Activated CD4-positive, alpha-beta T cell treated with anti-CD3 and anti-CD28 coated beads for 24 hours (primary cell): ENCODE results near the gene PSMB5.
"Not testable (repeated sequence)": the region's sequence is repeated elsewhere in the genome, so short reads cannot be mapped to it uniquely, and the experiment has no call there.

Experiments
- DNase-seq, 2 donors: peaks; one replicate each; pipeline ENCODE4 v3.0.0-alpha.2; 2020; ENCODE audit warnings: low read depth in 2 of 2

The PSMB5 gene

DNA sequence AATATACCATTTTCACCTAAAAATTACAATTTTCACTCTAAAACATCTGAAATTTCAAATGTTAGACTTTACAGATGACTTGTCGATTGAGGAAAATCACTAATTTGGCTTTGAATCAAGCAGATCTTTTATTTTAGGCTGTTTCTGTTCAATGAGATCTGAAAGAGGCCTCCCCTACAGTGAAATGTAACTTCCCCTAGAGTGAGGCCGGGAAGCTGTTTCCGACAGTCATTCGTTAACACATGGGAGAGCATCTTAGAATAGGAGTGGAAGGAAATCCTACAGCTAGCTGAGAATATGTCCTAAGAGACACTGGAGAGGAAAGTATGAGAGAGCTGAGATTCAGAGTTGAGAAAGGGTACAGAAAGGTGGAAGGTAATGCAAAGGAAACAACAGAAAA, 19.1 kb downstream of the PSMB5 start:
- no peak for DNase-seq

DNA sequence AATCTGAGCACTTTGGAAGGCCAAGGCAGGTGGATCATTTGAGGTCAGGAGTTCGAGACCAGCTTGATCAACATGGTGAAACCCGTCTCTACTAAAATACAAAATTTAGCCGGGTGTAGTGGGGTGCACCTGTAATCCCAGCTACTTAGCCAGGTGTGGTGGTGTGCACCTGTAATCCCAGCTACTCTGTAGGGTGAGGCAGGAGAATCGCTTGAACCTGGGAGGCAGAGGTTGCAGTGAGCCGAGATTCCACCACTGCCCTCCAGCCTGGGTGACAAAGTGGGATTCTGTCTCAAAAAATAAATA, 21.0 kb downstream of the PSMB5 start:
- DNase-seq, result not testable (repeated sequence)

DNA sequence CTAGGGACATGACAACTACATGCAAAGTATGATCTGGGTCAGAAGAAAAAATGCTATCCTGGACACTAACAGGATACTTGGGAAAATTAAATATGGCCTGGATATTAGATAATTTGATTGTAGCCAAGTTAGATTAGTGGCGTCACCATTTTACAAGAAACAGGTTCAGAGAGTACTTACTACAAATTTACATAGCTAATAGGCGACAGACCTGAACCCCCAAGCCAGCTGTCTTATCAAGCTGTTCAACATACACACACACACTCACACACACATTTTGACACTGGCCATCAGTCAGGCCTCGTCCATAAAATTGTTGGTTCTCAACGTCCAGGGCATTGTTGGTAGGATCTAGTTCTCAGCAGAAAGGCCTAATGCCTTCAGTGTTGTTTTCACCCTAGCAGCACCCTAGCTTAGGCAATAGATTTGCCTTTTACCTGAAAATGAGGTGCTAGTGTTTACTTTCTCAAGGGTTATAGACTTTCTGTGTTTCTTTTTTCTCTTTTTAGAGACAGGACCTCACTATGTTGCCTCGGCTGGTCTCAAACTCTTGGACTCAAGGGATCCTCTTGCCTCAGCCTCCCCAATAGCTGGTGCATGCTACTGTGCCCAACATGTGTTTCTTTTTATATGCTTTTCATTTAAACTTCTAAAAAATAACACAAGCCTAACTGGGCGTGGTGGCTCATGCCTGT, 21.5 kb downstream of the PSMB5 start:
- no peak for DNase-seq

DNA sequence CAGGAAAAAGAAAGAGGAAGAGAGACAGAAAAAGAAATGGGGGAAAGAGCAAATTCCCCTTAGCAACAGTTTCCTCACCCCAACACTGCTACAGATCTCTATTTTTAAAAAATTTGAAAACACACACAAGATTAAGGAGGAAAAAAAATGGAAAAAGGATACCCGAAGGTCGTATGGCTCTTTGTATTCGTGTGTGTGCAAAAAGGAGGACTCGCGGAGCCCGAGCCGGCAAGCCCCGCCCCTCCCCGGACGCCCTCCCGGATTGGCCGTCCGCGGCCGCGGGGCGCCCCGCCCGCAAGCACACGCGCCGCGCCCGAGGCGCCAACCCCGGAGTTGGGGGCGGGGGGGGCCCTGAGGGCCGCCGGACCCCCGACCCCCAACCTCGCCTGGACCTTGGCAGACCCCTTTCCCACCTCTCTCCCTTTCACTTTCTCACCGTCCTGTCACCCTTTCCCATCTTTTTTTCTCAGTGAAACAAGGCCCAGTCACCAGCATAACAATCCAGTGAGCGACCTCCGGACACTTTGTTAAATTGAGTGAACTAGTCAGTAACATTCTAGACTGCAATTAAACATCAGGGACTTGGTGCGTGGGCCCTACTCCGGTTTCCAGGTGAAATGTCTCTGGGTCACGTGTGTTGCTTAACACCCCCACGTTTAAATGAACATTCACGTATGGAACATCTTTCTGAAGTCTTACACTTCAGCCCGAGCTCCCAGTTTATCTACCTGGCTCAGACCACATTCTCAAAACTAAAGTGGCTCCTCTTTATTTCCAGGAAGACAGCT, 24.6 kb downstream of the PSMB5 start, which contains the start of gene C14orf93:
TSS of gene C14orf93 (minus strand) at position 205 of the 788 bp plus-strand sequence. CDS start 11,120 bp downstream, outside the sequence.
- DNase-seq, result peak; percentile 78 to 83

DNA sequence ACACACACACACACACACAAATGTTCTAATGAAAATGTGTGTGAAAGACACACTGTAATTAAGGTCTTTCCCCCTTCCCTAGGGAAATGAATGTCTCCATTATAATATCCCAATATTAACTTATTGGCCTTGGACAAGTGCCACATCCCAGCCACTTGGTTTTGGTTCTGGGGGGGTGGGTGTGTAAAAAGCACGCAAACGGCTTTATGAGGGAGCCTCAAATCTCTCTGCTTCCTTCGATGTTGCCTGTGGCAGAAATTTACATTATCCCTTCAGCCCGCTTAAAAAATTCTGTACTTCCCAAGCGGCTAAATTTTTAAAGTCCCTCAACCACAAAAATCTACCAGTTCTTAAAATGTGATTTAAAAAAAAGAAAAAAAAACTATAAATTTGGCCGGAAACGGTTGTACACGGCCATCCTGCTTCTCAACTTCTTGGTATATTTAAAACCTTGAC, 25.2 kb downstream of the PSMB5 start:
- no peak for DNase-seq

DNA sequence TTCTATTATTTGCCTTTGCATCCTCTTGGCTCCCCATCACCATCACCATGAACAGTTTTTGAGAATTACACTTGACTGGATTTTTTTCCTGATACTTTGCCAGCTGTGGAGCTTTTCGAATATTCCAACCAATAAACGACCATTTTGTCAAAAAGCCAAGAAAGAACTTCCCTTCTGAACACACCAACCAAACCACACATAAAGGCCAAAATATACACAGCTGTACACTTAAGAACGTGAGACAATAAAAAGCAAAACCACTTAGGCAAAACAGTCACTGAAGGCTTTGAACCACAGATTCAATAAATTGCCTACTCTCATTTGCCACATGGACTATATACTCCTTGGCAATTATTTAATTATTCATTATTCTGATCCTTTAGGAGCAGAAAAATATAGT, 25.9 kb downstream of the PSMB5 start:
- DNase-seq, result no peak

DNA sequence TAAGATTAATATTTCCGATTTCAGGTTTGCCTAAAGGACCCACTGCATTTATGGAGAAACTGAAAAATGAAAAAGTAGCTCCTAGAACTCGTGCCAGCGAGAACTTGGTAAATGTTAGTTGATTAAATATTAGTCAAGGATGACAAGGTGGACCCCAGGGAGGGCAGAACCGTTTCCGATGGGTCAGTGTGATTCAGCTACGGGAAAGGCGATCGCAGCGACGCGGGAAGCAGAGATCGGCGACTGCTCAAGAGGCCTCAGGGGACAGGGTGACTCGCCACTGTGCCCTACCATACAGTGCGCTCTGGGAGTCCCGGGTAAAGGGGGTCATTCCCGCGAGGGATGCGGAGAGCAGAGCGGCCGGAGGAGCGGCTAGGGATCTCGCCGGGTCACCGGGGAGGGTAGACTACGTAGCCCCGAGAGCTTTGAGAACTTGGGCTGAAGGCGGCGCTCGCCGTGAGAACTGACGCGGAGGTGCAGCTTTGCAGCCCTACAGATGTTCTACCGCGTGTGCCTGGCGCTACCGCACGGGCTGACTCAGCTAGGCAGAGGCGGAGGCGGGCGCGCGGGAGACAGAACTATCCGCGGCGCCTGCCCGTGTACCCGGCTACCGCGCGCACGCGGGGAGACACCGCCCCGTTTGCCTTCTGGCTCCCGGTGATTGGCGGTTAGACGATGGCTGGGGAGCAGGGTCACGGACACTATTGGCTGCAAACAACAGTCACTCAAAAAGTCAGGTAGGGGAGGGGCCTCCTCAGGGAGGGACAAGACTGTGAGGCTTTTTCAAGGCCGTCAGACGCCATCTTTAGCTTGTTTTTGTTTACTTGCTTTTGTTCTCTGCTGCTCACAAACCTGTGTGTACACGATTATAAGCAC, 27.9 kb downstream of the PSMB5 start:
- peak; percentile 92 to 94 for DNase-seq

DNA sequence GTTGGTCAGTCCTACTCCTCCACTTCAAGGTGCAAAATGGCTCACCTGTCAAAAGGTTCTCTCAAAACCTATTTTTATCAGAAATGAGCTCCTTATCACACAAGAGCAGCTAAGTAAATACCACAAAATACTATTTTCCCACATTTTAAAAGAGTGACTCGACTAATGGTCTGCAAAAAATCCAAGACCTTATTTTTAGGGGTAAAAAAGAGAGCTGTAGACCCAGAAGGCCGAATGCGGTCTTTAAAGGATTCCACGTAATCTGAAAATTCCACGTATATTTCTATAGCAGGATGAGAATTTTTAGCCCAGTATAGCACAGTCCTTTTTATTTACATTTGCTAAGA, 28.5 kb downstream of the PSMB5 start:
- no peak for DNase-seq

DNA sequence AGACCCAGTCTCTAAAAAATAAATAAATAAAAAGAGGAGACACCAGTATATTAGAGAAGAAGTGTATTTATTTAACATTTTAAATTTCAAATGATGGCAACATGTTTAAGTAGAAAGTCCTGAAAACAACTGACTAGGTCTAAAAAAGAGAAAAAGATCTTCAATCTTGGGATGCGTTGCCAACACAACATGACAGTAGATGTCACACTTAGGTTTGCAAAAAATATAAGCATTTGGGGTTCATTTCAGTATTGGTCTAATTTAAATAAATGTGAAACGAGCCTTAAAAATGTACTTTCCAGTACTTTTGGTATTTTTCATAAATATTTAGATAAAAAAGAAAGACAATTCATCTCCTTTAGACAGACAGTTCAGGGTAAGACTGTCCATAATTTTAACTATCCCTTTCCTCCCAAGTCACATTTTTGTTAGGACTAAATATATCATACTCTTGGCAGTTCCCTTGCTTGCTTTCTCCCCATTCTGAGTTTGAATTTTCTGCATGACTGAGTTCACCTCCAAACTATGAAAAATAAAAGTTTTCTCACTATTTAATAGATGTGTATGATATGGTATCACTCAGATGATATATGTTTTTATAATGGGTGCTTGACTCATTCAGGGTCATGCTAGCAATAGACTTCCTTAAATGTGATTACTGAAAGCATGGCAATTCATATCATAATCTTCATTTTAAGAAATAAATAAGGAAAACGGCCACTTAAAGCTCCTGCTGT, 29.1 kb downstream of the PSMB5 start:
- no peak for DNase-seq

DNA sequence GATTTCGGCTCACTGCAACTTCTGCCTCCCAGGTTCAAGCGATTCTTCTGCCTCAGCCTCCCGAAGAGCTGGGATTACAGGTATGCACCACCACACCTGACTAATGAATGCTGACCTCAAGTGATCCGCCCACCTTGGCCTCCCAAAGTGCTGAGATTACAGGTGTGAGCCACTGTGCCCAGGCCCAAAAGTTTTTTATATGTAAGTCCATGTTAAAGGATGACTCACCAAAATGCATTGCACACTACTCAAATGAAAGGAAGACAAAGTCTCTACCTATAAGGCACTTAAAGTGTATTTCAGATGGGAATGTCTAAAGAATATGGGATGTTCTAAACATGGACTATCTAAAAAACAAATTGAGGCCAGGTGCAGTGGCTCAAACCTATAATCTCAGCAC, 30.4 kb downstream of the PSMB5 start:
- not testable (repeated sequence) for DNase-seq

DNA sequence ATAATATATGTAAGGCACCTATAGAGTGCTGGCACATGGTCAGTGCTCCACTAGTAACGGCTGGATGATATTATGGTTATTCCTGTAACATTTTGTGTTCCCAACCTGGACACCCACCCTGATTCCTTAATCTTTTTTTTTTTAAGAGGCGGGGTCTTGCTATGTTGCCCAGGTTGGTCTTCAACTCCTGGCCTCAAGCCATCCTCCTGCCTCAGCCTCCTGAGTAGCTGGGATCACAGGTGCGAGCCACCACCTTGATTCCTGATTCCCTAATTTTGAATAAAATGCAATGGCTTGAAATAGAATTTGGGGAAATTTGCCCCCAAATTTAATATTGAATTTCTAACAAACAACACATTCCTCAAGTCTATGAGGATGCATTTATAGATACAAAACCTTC, 32.1 kb downstream of the PSMB5 start:
- no peak for DNase-seq

DNA sequence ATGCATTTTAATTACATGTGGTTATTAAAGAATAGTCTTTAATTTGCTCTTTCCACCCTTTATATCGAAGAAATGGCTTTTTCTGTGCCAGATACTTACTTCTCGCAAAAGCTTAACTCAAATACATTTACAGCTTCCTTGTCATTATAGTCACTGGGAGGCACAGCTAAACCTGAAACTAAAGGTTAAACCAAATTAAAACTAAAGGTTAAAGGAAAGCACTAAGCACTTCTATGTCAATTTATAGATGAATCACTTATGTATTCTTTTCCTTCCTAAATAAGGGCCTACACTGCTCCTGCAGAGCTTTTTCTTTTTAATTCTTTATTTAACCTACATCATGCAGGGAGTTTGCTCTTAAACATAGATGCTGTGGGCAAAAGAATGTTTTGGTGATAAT, 33.8 kb downstream of the PSMB5 start:
- no peak for DNase-seq

DNA sequence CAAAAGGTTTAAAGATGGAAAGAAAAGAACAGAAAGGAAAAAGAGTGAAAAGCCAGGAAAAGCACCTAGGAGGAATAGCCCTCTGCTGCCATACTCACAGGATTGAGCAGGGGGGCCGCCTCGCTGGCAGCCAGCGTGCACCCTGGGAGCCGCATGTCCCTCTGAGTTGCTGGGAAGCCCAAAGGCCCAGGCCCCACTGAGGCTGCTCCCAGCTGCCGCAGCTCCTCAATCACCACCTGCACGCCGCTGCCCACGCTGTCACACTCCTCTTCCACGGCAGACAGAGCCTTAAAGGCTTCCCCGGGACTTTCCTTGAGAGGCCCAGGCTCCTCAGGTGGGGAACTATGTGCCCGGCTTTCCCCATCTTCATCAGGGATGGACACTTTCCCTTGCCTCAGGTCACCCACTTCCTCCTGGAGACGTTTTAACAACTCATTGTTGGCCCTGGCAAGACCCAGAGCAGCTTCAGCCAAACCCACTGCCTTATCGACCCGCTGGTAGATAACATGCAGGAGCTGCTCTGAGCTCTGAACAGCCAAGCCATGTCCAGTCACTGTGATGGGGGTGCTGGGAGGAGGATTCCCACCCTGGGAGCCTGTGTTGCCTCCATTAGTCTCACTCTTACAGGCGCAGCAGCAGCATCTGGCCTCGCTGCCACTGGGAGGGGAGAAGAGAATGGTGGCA, 36.2 kb downstream of the PSMB5 start:
- no peak for DNase-seq

DNA sequence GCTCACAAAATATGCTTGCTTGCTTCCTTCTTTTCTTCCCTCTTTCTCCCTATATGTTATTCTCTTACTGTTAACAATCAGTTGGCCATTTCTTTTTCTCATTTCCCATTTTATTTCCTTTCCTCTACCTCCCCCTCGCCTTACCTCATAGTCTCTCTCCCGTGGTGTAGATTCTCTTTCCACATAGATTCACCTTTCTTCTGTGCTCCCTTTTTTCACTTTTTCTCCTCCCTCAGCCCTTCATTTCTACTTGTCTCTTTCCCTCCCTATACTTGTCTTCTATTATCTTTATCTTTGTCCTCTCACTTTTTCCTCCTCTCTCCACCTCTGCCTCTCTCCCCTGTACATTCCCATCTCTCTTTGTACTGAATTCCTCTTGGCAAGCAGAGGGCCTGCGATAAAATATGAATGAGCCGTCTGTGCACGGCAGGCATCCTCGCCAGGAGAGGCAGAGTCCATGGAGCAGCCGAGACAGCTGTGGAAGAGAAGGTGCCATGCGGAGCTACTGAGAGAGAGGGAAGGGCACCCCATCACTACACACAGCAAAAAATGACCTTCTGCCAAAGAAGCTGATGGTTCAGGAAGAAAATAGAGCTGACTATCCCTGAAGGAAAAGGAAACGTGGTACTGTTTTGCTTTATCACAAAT, 36.9 kb downstream of the PSMB5 start:
- DNase-seq, result no peak

DNA sequence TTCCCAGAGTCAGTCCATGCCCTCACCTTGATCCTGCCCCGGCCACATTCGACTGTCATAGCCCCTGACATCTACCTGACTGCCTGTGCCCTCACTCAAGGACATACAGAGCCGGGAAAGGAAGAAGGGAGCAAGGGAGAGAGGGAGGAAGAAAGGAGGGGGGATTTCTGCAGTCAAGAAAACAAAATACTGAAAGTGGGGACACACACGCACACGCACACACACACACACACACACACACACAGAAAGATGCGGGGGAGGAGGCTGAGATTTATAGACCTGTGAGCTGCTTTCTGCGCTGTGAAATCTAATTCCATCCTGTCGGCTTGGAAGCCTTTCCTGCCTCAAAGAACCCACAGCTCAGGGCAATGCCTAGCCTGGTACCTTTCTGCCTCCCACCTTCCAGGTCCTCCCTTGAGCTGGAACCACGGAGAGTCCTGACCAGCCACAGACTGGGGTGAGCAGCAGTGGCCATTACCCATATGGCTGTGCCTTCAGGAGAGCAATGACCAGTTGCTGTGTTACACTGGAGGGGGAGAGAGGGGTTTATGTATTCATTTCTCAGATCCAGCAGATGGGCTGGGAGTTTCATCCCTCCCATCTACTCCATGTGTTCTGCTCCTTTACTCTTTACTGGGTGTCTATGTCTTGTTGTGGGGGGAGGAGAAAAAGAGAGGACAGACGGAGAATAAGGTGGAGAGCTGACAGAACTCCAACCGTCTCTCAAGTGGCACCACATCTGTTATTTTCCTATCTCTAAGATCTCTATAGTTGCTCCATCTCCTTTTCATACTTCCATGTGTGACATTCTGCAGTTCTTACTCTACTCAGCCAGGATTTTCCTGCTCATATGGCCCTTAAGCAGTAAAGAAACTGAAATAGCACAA, 37.7 kb downstream of the PSMB5 start:
- DNase-seq, result no peak

DNA sequence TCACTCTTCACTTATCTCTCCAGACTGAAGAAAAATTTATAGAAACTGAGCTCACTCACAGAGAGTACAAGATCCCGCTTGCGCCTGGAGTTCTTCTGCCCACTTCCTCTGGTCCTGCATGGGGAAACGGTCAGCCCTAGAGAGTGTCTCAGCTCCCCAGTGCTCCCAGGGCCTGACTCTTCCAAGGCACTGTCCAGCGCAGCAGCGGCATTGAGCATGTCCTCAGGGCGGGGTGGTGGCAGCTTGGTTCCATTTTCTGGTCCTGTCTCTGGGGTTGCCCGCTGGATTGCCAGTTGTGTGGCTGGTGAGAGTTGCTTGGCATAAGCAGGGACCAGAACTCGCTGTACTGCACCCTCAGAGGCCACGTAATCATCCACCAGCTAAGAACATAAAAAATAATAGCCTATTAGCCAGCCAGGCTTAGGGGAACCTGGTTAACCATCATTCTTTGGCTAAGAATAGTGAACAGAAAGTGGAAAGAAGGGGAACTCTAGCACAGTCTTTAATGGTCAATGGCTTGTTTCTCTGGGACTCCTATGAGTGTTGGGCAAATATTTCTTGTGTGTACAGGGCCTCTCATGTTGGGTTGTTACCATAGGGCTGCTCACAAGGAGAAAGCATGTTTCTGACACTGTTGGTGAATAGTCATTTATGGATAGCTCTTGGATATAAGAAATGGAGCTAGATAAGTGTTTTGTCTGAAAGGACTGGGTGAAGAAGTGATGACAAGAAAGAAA, 38.6 kb downstream of the PSMB5 start:
- no peak for DNase-seq

DNA sequence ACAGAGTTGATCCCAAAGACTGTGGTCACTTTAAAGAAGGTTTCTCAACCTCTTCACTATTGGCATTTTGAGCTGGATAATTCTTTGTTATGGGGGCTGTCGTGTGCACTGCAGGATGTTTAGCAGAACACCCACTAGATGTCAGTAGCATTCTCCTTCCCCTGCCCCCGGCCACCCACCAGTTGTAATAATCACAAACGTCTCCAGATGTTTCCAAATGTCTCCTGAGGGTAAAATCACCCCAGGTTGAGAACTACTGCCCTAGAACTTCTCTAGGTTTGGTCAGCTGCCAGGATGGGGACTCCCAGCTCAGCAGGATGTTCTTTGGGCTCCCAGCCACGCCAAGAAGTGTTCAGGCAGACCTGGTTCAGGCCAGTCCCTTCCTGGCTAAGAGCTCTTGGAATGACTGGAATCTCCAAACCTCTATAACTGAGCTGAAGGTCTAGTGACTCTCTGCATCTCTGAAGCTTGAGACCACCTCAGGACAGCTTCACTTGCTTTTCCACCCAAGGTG, 39.9 kb downstream of the PSMB5 start:
- DNase-seq, result no peak

DNA sequence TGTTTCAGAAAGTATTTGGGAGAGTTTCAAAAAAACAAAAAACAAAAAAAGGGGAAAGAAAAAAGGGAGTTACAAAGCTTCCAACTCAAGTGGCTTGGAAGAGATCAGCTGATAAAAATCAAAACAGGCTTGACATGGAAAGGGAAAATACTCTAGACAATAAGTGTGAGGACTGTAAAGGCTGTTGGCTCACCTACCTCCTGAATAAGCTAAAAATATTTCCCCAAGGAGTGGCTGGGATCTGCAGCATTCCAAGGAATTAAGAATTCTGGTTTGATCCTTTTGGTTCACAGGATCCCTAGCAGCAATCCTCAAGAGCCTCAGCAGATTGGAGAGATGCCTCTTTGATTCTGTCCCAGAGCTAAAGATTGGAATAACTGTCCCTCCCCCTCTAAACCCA, 41.2 kb downstream of the PSMB5 start:
- no peak for DNase-seq

DNA sequence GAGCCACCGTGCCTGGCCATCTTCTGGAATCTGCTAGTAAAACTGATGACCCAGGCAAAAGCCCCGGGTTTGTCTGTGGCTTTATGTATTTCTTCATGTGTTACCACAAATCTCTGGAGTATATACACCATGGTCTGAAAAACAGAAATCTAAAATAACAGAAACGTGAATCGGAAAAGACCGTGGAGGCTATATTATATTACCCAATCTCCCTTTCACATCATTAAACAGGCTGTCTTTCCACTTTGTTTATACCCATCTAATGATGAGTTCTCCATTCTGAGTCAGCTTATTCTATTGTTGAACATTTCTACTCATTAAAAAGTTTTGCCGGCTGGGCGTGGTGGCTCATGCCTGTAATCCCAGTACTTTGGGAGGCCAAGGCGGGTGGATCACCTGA, 42.8 kb downstream of the PSMB5 start:
- DNase-seq, result no peak
